SHP77 (cell line): Measurements from ENCODE around the gene FANCM.

Experiments
- DNase-seq, 2 experiments: peaks; one replicate each; lab custom pipeline; 2025; lab: John Stamatoyannopoulos, UW

FANCM gene

DNA sequence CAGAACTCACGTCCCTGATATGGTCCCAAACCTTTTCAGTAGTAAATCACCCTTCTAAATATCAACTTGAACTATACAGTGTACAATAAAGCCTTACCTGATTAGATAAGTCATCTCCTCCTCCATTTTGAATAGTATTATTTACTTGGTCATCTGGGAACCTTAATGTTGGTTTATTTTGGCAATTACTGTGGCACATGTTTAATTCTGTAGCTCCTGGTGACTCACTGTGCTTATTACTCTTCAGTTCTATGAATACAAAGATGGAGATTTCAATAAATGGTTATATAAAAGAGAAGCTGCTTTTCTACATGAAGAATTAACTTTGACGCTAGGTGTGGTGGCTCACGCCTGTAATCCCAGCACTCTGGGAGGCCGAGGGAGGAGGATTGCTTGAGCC is 91.8 kb downstream of the FANCM start:
- no peak for DNase-seq

GRCh38 chr14:45238988-45239387 is 103.3 kb downstream of the FANCM start:
- no peak for DNase-seq

GRCh38 chr14:45242706-45243105 is 107.0 kb downstream of the FANCM start:
- no peak for DNase-seq

- no peak for DNase-seq
These were observed 110.4 kb downstream of the FANCM start for GRCh38 chr14:45246151-45246550.

- DNase-seq: no peak
These were observed 111.0 kb downstream of the FANCM start for GRCh38 chr14:45246691-45247090.

DNA sequence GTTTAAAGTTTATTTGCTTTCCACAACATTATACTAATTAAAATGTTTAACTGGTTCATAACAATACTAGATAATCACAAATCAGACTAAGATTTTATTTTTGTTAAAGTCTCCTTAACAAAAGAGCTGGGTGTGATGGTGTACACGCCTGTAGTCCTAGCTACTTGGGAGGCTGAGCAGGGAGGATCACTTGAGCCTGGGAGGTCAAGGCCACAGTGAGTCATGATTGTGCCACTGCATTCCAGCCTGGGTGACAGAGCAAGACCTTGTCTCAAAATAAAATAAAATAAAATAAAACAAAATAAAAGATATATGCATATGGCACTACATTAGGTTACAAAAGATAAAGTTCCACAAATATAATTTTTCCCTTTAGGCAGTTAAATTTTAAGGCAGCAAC is 111.7 kb downstream of the FANCM start:
- DNase-seq: no peak

DNA sequence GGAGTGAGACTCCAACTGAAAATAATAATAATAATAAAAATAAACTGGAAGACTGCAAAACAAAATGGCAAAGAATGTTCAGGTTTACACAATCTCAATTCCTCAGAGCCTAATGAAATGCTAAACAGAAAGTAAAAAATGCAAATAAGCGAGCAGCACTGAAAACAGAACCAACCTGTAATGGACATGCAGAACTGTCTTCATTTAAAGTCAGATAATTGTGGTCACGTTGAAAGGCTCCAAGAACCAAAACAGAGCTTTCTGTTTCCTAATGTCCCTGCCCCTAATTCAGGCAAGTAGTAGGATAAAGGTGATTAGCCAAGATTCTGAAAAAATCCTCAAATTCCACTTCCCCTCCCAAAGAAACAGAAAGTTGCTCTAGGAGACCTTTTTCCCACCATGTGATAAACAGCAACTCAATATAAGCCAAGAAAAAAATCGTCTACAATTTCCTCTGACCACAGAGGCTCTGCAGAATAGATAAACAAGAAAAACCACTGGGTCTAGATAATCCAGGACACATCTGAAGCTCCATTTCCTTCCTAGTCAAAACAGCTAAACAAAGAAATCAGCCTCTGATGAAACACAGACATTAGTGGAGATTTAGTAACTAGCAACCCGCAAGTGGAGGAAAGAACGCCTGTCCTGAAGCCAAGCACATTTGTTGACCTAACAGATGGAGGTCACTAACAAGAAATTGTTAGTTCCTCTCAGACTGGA is 114.3 kb downstream of the FANCM start:
- no peak for DNase-seq
